Duodenal mucosa (tissue), 2 donors: ENCODE data around the gene COBL.

Experiments used
- H3K27ac ChIP-seq: one replicate; pipeline ENCODE4 v1.7.0; 2013; ENCODE audit warnings: low read depth, low read length
- H3K27me3 ChIP-seq, 2 donors: one replicate each; pipeline ENCODE4 v1.7.0; 2013; ENCODE audit warnings: low read length in 2 of 2, control low read depth in 1 of 2; ENCODE audit not compliant: insufficient read depth in 2 of 2, control insufficient read depth in 1 of 2
- H3K36me3 ChIP-seq, 2 donors: one replicate each; pipeline ENCODE4 v1.7.0; 2013; ENCODE audit warnings: low read length in 2 of 2, control low read depth in 1 of 2; ENCODE audit not compliant: insufficient read depth in 2 of 2, control insufficient read depth in 1 of 2
- H3K4me1 ChIP-seq, 2 donors: one replicate each; pipeline ENCODE4 v1.7.0; 2013; ENCODE audit warnings: low read length in 2 of 2, control low read depth in 1 of 2; ENCODE audit not compliant: insufficient read depth in 2 of 2, control insufficient read depth in 1 of 2
- H3K4me3 ChIP-seq, 2 donors: one replicate each; pipeline ENCODE4 v1.7.0; 2013; ENCODE audit warnings: low read length in 2 of 2, low read depth in 1 of 2
- H3K9ac ChIP-seq, 2 donors: one replicate each; pipeline ENCODE4 v1.7.0; 2013; ENCODE audit warnings: low read length in 2 of 2, low read depth in 1 of 2
- H3K9me3 ChIP-seq, 2 donors: one replicate each; pipeline ENCODE4 v1.7.0; 2013; ENCODE audit warnings: low read length in 2 of 2, control low read depth in 1 of 2; ENCODE audit not compliant: control insufficient read depth in 1 of 2

The COBL gene

DNA sequence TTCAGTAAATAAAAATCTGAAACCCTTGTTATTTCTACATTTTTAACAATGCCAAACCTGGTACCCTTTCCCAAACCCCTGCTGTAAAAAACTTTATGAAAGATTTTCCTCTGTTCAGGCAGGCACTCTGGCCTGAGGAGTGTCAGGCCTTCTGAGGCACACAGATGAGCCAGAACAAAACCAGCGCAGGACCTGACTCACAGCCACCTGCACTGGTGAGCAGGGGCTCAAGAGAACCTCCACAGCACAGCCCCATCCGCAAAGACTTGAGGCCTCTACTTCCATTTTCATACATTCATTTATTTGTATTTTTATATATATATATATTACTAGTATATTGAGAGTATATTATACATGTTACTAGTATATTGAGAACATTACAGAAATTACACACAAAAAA is 49.4 kb downstream of the COBL start:
- peaks cover 27 to 33% of the 10 kb centered on the region in 2 donors for H3K4me1 ChIP-seq
- no peaks in the 10 kb centered on the region for H3K9me3 ChIP-seq
- no peak overlapping the region for H3K27ac ChIP-seq
- no peak overlapping the region for H3K9ac ChIP-seq
- no peak overlapping the region for H3K4me3 ChIP-seq
- H3K36me3 ChIP-seq: no peaks in the 10 kb centered on the region
- H3K27me3 ChIP-seq: no peaks in the 10 kb centered on the region

DNA sequence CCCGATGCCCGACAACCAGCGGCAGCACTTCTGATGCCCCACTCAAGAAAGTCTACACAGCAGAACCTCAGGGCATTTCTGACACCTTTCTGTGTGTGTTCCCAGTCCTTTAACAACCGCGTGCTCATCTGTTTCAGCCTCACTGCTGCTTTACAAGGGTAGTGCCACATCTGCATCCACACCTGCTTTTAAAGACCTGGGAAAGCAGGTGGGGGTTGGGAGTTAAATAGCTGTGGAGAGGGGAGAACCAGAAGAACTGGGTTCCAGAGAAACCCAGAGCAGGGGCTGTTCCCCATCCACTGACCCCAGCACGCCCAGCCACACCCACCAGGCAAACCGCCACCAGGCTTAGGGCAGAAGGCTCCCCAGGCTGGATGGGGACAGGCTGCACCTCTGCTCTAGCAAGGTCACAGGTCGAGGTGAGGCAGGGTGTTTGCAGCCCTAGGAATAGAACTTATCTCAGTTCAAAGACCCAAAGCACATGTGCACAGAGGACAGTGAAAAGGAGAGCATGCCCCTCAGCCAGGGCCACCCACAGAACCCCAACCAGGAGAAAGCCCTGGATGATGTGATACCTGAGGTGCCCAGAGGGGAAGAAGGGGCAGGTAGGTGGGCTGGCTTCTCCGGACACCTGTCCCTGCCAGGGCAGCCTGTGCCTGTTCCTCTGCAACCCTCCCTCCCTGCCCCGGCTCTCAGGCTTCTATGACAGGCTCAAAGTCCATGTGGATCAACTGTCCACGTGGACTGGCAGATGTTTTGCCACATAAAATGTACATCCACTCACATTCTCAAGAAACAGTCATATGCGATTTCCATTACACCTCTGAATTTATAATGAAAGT is 51.3 kb downstream of the COBL start:
- H3K4me1 ChIP-seq: peaks cover 42% of the 10 kb centered on the region in 2 donors
- peak overlapping the region in 1 of 2 donors; percentile 25 for H3K9ac ChIP-seq
- no peak overlapping the region for H3K27ac ChIP-seq
- H3K4me3 ChIP-seq: peak overlapping the region in 1 of 2 donors; percentile 18
- H3K27me3 ChIP-seq: no peaks in the 10 kb centered on the region
- no peaks in the 10 kb centered on the region for H3K9me3 ChIP-seq
- no peaks in the 10 kb centered on the region for H3K36me3 ChIP-seq

DNA sequence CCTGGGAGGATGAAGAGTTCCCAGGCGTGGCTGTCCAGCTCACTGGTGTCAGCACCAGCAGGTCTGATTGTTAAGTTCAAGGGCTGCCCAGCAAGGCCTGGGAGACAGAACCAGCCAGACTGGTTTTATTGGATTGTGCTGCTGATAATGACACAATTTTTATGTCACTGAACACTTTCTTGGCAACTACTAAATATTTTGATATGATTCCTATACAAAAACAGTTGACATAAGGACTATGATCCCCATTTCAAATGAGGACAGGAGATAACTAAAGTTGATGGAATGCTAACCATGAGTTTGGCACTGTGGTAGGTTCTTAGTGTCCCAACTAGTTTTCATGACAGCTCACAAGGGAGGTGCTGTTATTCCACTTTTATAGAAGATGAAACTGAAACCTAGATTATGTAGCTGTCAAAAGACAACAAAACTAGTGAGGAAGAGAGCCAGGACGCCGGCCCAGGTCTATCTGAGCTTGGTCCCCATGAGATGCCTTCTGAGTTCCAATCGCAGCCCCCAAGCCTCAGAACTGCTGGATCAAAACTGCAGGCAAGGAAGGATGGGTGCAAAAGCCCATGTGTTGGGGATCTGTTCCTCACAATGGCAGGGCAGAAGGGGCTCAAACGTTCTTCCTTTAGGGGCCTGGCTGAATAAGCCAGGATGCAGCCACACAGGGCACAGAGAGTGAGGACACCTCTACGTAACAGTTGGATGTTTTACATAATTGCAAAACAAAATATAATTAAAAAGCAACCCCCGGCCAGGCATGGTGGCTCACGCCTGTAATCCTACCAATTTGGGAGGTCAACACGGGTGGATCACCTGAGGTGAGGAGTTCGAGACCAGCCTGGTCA is 52.8 kb downstream of the COBL start:
- Histone ChIP-seq H3K27ac (peak overlapping the region; percentile 43), H3K27me3 (no peaks in the 10 kb centered on the region), H3K4me1 (peaks cover 42% of the 10 kb centered on the region in 2 donors), H3K4me3 (peak overlapping the region in 1 of 2 donors; percentile 40), H3K9me3 (no peaks in the 10 kb centered on the region), H3K36me3 (no peaks in the 10 kb centered on the region), H3K9ac (no peak overlapping the region)

DNA sequence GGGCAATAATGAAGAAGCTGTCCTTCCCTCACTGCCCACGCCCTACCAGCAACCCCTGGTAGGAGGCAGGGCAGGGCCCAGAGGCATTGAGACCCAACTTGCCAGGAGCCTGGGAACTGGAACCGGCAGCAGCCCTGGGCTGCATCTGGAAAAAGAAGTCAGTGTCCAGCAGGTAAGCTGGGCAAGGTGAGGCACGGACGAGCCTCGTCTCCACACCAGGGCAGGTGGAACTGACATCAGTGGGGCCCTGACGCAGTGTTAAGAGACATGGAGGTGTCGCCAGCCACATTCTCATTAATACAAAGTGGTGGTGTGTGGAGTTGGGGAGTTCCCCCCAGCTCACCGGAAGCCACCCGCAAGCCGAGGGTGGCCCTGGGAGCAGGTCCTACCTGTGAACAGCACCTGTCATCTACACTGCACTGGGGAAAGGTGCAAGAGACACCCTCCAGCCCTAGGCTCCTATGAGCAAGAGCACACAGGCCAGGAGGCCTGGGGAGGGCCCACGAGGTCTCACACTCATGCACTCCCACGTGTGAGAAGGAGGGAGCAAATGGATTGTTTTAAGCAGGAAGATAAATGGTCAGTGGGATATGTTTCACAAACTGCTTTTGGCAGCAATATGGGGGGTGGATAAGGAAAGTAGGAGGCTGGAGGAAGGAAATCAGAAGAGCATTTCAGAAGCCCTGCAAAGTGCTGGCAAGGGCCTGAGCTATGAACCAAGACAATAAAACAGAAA is 53.6 kb downstream of the COBL start:
- H3K9ac ChIP-seq: no peak overlapping the region

DNA sequence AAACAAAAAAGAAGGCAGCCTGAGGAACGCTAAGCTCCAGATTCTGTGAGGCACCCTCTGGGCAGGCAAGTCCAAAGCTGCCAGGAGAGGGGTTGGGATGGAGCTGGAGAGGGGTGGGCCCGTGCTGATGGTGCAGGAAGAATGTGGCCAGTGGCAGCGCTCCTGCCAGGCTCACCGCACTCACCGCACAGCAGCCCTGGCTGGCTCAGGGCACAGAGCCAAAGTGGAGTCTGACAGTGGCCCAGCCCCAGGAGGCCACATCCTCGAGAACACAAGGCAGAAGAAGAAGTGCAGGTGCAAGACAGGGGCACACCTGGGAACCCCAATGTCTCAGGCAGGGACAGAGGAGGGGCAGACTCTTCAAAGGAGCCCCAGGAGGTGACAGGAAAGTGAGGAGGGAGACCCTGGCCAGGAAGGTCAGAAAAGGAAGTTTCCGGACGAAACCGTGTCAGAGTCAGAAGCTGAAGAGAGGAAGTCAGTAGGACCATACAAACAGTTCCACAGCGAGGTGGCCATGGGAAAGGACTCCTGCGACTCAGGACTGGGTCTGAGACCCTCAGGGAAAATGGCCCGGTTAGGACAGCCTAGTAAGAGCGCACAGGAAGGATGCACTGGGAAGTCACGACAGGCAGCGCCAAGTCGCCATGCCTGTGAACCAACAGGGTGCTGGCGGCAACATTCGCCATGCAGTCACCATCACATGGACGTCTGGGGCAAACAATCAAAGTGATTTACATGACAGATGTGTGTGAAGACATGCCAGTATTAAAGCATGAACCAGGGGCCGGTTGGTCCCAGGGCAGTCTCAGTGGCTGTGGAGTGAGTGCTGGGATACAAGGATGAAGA is 54.4 kb downstream of the COBL start:
- Histone ChIP-seq H3K36me3 (no peaks in the 10 kb centered on the region), H3K27me3 (no peaks in the 10 kb centered on the region), H3K27ac (no peak overlapping the region), H3K4me1 (peaks cover 42 to 43% of the 10 kb centered on the region in 2 donors), H3K9ac (no peak overlapping the region), H3K9me3 (no peaks in the 10 kb centered on the region), H3K4me3 (peak overlapping the region in 1 of 2 donors; percentile 16)

More for the DNA sequence above, 53.6 kb downstream of the COBL start:
- Histone ChIP-seq H3K27me3 (no peaks in the 10 kb centered on the region), H3K36me3 (no peaks in the 10 kb centered on the region), H3K4me3 (no peak overlapping the region), H3K27ac (peak overlapping the region; percentile 43), H3K9me3 (no peaks in the 10 kb centered on the region), H3K4me1 (peaks cover 42% of the 10 kb centered on the region in 2 donors)

DNA sequence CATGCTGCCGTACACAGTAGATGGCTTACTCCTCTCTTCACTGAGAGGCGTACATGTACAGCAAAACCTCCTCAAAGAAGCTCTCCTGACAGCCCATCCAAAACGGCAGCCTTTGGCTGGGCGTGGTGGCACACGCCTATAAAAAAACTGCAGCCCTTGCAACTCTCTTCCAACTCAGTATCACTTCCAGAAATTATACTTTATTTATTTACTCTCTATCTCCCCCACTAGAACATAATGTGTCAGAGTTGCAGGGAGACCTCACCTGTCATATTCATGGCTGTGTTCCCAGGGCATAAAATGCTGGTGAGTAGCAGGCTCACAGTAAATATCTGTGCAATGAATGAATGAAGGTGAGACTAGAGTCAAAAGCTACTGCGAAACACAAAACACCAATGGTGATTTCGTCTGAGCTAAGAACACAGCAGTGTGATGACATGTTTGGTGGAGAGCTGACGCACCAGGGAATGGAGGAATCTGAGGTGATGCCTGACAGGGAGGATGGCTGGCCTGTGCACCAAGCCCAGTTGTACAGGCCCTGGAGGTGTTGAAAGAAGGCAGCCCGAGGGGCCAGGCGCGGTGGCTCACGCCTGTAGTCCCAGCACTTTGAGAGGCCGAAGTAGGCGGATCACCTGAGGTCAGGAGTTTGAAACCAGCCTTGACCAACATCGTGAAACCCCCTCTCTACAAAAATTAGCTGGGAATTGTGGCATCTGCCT is 55.3 kb downstream of the COBL start:
- Histone ChIP-seq H3K4me1 (peaks cover 45 to 51% of the 10 kb centered on the region in 2 donors), H3K27ac (no peak overlapping the region)

DNA sequence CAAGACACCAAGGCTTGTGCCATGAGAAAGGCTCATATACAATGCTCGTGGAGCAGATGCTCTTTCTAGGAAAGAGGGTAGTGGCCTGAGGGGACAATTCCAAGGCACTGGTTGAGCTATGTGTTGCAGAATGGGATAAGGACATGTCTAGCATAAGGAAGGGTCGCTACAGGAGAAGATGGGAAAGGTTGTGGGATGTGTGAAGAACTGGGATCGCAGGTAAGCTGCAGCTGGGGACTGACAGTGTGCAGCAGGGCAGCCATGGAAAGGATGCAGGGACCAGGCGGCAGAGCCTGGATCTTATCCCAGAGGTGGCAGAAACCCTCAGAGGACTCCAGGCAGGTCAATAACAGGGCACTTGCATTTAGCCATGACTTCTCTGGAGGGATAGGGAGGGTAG is 56.1 kb downstream of the COBL start:
- Histone ChIP-seq H3K4me1 (peaks cover 43 to 51% of the 10 kb centered on the region in 2 donors), H3K36me3 (no peaks in the 10 kb centered on the region), H3K4me3 (no peak overlapping the region), H3K9ac (no peak overlapping the region), H3K27me3 (no peaks in the 10 kb centered on the region), H3K9me3 (no peaks in the 10 kb centered on the region), H3K27ac (no peak overlapping the region)

More for the DNA sequence above, 55.3 kb downstream of the COBL start:
- Histone ChIP-seq H3K27me3 (no peaks in the 10 kb centered on the region), H3K9me3 (no peaks in the 10 kb centered on the region), H3K36me3 (no peaks in the 10 kb centered on the region), H3K9ac (no peak overlapping the region), H3K4me3 (no peak overlapping the region)

DNA sequence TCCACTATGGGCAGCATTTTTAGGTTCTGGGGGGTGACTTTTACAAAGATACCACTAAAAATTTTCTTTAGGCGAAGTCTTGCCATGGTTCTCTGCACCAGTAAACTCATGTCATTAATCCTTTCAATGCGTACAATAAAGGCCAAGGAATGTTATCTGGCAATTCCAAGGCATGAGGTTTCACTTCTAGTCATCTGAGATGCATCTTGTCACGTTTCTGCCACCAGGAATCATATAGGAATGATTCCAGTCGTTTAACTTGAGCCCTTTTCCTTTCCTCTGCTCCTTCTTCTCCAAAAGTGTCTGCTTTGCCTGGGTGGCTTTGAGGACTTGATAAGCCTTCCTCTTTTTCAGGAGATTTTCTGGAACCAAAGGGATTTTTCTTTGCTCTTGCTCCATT is 56.8 kb downstream of the COBL start:
- Histone ChIP-seq H3K9me3 (no peaks in the 10 kb centered on the region), H3K36me3 (no peaks in the 10 kb centered on the region), H3K4me3 (no peak overlapping the region), H3K27me3 (no peaks in the 10 kb centered on the region), H3K27ac (no peak overlapping the region), H3K9ac (no peak overlapping the region), H3K4me1 (peaks cover 36 to 44% of the 10 kb centered on the region in 2 donors)

DNA sequence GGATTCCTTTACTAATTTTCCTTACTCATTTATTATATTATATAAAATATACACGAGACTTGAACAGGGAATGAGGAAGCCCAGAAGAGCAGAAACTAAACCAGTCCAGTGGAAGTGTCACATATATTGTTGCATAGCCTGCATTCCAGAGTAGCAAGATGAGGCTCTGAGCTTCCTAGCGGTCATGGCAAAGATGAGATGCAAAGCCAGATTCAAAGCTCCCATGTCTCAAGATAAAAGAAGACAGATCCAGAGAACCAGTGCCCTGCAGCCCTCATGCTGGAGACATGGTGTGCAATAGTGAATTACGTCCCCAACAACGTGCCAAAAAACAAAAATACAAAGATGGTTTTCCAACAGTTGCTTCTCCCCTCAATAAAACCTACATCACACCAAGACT is 59.7 kb downstream of the COBL start:
- no peak overlapping the region for H3K27ac ChIP-seq
- H3K4me3 ChIP-seq: no peak overlapping the region

More for the DNA sequence above, 59.7 kb downstream of the COBL start:
- Histone ChIP-seq H3K9me3 (no peaks in the 10 kb centered on the region), H3K27me3 (no peaks in the 10 kb centered on the region), H3K9ac (no peak overlapping the region), H3K4me1 (peaks cover 10 to 21% of the 10 kb centered on the region in 2 donors), H3K36me3 (no peaks in the 10 kb centered on the region)
